Esophagus muscularis mucosa (tissue), 4 donors: ENCODE data around the gene BRMS1L. TPM values are rescaled to one million over a fixed set of nuclear protein-coding genes. Genes with fewer than 3 reads are reported as not detected.

Experiments
- DNase-seq: peaks from one replicate; pipeline ENCODE4 v3.0.0-alpha.2; 2017; ENCODE audit errors: extremely low spot score
- H3K27ac ChIP-seq, 4 donors: fragments of 200-600 bp; sonication (generic); replicated peaks in 1 of 4; 1 replicate in 3 of 4; 2 replicates in 1 of 4; pipeline ENCODE4 v1.5.1; 2016 to 2019; ENCODE audit warnings: mild to moderate bottlenecking in 1 of 4
- H3K27me3 ChIP-seq, 4 donors: fragments of 200-600 bp; sonication (generic); one replicate each; pipeline versions ENCODE4 v1.5.1 to v1.6.0; 2016 to 2019
- H3K36me3 ChIP-seq, 4 donors: fragments of 200-600 bp; sonication (generic); one replicate each; pipeline ENCODE4 v1.5.1; 2016 to 2019
- H3K4me1 ChIP-seq, 4 donors: fragments of 200-600 bp; sonication (generic); one replicate each; pipeline ENCODE4 v1.5.1; 2016 to 2019
- H3K4me3 ChIP-seq, 4 donors: fragments of 200-600 bp; sonication (generic); 1 replicate in 2 of 4; 2 replicates in 2 of 4; pipeline ENCODE4 v1.5.1; 2016 to 2019; ENCODE audit warnings: mild to moderate bottlenecking in 4 of 4, moderate library complexity in 1 of 4
- H3K9me3 ChIP-seq, 4 donors: fragments of 200-600 bp; sonication (generic); 1 replicate in 3 of 4; 2 replicates in 1 of 4; pipeline ENCODE4 v1.5.1; 2016 to 2019
- EP300 ChIP-seq: sonication (generic); formaldehyde crosslinking; IDR thresholded peaks from one replicate; pipeline ENCODE4 v1.6.1; 2017; ENCODE audit warnings: antibody characterized with exemption
- POLR2A ChIP-seq: fragments of 450-650 bp; IDR thresholded peaks from one replicate; pipeline ENCODE4 v1.6.1; 2017; ENCODE audit warnings: antibody characterized with exemption, moderate library complexity, mild to moderate bottlenecking, low read depth
- POLR2AphosphoS5 ChIP-seq, 2 donors: sonication (generic); formaldehyde crosslinking; IDR thresholded peaks; one replicate each; pipeline ENCODE4 v1.6.1; 2017; ENCODE audit warnings: antibody characterized with exemption in 2 of 2
- WGBS: methylation state at CpG from one replicate; pipeline ENCODE4 v1.1.5; 2018; 5-methylcytosine and 5-hydroxymethylcytosine counted together
- intact Hi-C: fragments of 100-400 bp; cut with DNase I; formaldehyde crosslinking; loops from one replicate; pipeline ENCODE4 v1.15.1; 2023
- total RNA-seq, 4 donors: library from RNA; depleted of rRNA; stranded (reverse); fragments of >200 nt; gene quantifications; one replicate each; pipeline versions ENCODE4 v1.1.0 to v1.2.1, GENCODE V29; 2016
- TF ChIP-seq, protein P1 (sequence below), 3 experiments: fragments of 200-600 bp in 2 of 3; fragments of 450-650 bp in 1 of 3; sonication (generic) in 2 of 3; IDR thresholded peaks; one replicate each; pipeline ENCODE4 v1.5.1; 2017 to 2019; ENCODE audit warnings: antibody characterized with exemption in 3 of 3, mild to moderate bottlenecking in 2 of 3, moderate library complexity in 1 of 3

The BRMS1L gene
- total RNA-seq, 4 donors from 2014 or later = 5.0 to 8.0 (median 6.9) TPM

DNA sequence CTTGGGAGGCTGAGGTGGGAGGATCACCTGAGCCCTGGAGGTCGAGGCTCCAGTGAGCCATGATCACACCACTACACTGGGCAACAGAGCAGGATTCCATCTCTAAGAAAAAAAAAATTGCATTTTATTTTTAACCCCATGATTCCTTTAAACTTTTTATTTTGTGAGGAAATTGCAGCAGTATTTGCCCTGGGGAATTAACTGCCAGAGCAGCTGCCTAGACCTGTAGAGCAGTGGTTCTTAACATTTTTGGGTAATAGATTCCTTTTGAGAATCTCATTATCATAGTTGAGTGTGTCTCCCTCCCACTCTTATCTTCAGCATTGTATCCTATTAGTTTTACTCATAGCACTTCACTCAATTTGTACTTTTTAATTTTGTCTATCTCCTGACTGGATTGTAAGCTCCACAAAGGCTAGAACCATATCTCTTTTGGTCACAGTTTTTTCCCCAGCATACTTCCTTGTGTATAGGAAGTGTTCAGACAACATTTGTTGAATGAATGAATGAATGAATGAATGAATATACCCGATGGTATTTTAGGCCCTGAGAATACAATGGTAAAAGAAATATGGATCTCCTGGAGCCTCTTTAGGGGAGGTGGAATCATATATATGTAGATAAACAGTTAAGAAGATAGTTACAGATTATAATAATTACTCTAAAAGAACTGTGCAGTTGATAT, 40.6 kb downstream of the BRMS1L start:
- peaks cover 0 to 17% (median 6%) of the 10 kb centered on the region in 4 donors for H3K4me1 ChIP-seq
- intact Hi-C loops = no loop called here
- no peaks in the 10 kb centered on the region for H3K27me3 ChIP-seq
- WGBS = 67% methylated on average over 2 of the region's 2 CpGs
- H3K9me3 ChIP-seq = no peaks in the 10 kb centered on the region
- no peak overlapping the region for H3K4me3 ChIP-seq
- DNase-seq = no peak
- no peak for TF ChIP-seq POLR2A
- TF ChIP-seq, protein P1, sequence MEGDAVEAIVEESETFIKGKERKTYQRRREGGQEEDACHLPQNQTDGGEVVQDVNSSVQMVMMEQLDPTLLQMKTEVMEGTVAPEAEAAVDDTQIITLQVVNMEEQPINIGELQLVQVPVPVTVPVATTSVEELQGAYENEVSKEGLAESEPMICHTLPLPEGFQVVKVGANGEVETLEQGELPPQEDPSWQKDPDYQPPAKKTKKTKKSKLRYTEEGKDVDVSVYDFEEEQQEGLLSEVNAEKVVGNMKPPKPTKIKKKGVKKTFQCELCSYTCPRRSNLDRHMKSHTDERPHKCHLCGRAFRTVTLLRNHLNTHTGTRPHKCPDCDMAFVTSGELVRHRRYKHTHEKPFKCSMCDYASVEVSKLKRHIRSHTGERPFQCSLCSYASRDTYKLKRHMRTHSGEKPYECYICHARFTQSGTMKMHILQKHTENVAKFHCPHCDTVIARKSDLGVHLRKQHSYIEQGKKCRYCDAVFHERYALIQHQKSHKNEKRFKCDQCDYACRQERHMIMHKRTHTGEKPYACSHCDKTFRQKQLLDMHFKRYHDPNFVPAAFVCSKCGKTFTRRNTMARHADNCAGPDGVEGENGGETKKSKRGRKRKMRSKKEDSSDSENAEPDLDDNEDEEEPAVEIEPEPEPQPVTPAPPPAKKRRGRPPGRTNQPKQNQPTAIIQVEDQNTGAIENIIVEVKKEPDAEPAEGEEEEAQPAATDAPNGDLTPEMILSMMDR (IDR thresholded peaks at IDR 0.05) = no peak
- no peak for TF ChIP-seq POLR2AphosphoS5 (IDR thresholded peaks at IDR 0.05)
- peaks cover 14 to 34% (median 24%) of the 10 kb centered on the region in 4 donors for H3K36me3 ChIP-seq
- peak overlapping the region in 1 of 4 donors; percentile 29 for H3K27ac ChIP-seq

DNA sequence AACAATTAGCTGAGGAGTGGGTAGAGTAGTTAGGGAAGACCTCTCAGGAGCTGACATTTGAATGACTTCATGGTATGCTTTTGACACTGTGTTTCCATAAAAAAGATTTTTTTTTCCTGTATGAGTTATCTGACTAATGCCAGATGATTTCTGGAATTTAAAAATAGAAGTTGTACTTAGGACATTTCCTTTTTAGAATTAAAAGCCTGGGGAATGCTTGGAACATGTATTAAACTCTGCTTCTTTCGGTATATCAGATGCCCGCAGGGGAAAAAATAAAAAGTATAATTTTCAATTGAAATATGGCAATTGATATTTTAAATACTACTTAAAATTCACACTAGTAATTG, 41.1 kb downstream of the BRMS1L start:
- H3K4me1 ChIP-seq = peaks cover 0 to 17% (median 6%) of the 10 kb centered on the region in 4 donors
- TF ChIP-seq EP300 = no peak
- no peak for TF ChIP-seq POLR2AphosphoS5 (IDR thresholded peaks at IDR 0.05)
- TF ChIP-seq, protein P1 (IDR thresholded peaks at IDR 0.05) = no peak
- no peak for TF ChIP-seq POLR2A
- H3K4me3 ChIP-seq = no peak overlapping the region
- WGBS = 48% methylated on average over 2 of the region's 2 CpGs
- DNase-seq = no peak
- peak overlapping the region in 1 of 4 donors; percentile 29 for H3K27ac ChIP-seq
- H3K27me3 ChIP-seq = no peaks in the 10 kb centered on the region
- peaks cover 14 to 34% (median 24%) of the 10 kb centered on the region in 4 donors for H3K36me3 ChIP-seq
- intact Hi-C loops = no loop called here
- H3K9me3 ChIP-seq = no peaks in the 10 kb centered on the region

- intact Hi-C loops = no loop called here
- WGBS = 64% methylated on average over 2 of the region's 2 CpGs
These were observed 49.2 kb downstream of the BRMS1L start for GRCh38 chr14:35875296-35875695.

GRCh38 chr14:35877276-35877675, 51.1 kb downstream of the BRMS1L start:
- 86% methylated on average over 3 of the region's 3 CpGs for WGBS

More at GRCh38 chr14:35875296-35875695, 49.2 kb downstream of the BRMS1L start:
- Histone ChIP-seq H3K36me3 (no peaks in the 10 kb centered on the region), H3K4me3 (no peak overlapping the region), H3K9me3 (no peaks in the 10 kb centered on the region), H3K27me3 (no peaks in the 10 kb centered on the region), H3K27ac (no peak overlapping the region), H3K4me1 (peaks cover 12 to 19% (median 14%) of the 10 kb centered on the region in 4 donors)
- no peak for DNase-seq
- TF ChIP-seq EP300 (no peak), POLR2A (no peak), POLR2AphosphoS5 (IDR thresholded peaks at IDR 0.05) (no peak)
- TF ChIP-seq, protein P1 (IDR thresholded peaks at IDR 0.05) = no peak

DNA sequence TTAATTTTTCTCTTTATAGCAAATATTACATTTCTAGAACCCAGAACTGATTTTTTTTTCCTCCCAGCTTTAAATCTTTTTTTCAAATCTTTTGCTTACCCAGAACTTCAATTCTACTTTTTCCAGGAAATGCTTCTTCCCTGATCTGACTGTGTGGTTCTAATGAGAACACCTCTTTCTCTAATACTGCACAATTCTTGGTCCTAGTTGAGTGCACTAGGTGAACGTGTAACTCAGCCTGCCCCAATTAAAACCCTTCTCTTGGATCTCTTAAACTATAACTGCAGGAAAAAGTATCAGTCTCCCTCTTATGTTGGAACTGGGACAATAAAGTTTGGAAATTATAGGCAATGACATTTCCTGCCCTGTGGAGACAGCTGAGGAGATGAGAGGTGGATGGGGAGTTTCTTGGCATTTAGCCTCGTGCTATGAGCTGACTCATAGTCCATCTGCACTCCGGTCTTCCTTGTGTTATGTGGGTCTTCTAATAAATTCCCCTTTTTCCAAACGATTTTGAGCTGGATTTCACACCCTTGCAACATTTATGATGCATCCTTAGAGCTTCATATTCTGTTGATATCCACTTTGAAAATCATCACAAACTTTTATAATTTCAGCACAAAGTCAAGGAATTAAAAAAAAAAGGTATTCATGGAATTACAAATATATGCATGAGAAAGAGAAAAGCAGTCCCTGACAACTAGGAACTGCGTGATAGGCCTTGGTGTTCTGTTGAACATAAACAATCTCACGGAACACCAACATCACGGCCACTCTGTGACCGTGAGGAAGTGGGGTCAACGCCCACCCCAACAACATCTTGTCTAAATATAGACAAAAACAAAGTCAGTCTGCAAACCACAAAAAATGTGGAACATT, 52.4 kb downstream of the BRMS1L start:
- no peaks in the 10 kb centered on the region for H3K27me3 ChIP-seq
- TF ChIP-seq POLR2A (no peak), EP300 (no peak), POLR2AphosphoS5 (IDR thresholded peaks at IDR 0.05) (no peak)
- TF ChIP-seq, protein P1 (IDR thresholded peaks at IDR 0.05) = no peak
- WGBS = 12% methylated on average over 9 of the region's 9 CpGs
- H3K27ac ChIP-seq = peak overlapping the region in 3 of 4 donors; percentile 14 to 44 (median 37)
- peaks cover 12 to 19% (median 14%) of the 10 kb centered on the region in 4 donors for H3K4me1 ChIP-seq
- no peaks in the 10 kb centered on the region for H3K9me3 ChIP-seq
- no peak for DNase-seq
- H3K36me3 ChIP-seq = no peaks in the 10 kb centered on the region
- no peak overlapping the region for H3K4me3 ChIP-seq
- intact Hi-C loops = no loop called here

More at GRCh38 chr14:35877276-35877675, 51.1 kb downstream of the BRMS1L start:
- Histone ChIP-seq H3K4me1 (peaks cover 12 to 19% (median 14%) of the 10 kb centered on the region in 4 donors), H3K4me3 (no peak overlapping the region), H3K9me3 (no peaks in the 10 kb centered on the region), H3K27ac (no peak overlapping the region), H3K27me3 (no peaks in the 10 kb centered on the region), H3K36me3 (no peaks in the 10 kb centered on the region)
- DNase-seq = no peak
- intact Hi-C loops = no loop called here
- TF ChIP-seq POLR2AphosphoS5 (IDR thresholded peaks at IDR 0.05) (no peak), EP300 (no peak)
